ENCODE data around the gene SHANK1.

GRCh38 chr19:50690439-50690838 lies 29.2 kb downstream of the SHANK1 start:
- TF ChIP-seq POLR2AphosphoS5 (IDR thresholded peaks at IDR 0.05) (no peak), CTCF (IDR thresholded peaks at IDR 0.05) (no peak), EP300 (IDR thresholded peaks at IDR 0.05) (no peak)

Measured in suprapubic skin (tissue), 4 donors.